GM12873 (cell line): ENCODE data around the gene KCND2.

Experiments used
- CTCF ChIP-seq: IDR thresholded peaks from 2 replicates; pipeline ENCODE4 v1.5.1; 2012; ENCODE audit warnings: low read depth, mild to moderate bottlenecking, moderate library complexity, low read length, control low read depth; ENCODE audit not compliant: insufficient read depth; ENCODE audit errors: missing control alignments

Gene KCND2

GRCh38 chr7:120272701-120273475 lies at the start of gene KCND2:
Gene KCND2 (plus strand): TSS chr7:120273175.
- no peak for TF ChIP-seq CTCF

- no peak for TF ChIP-seq CTCF
Measured at GRCh38 chr7:120226188-120226587, 46.8 kb upstream of the KCND2 start.

GRCh38 chr7:120227255-120227654 lies 45.7 kb upstream of the KCND2 start:
- no peak for TF ChIP-seq CTCF

- no peak for TF ChIP-seq CTCF
Measured at GRCh38 chr7:120229084-120229483, 43.9 kb upstream of the KCND2 start.

GRCh38 chr7:120233338-120233737 lies 39.6 kb upstream of the KCND2 start:
- no peak for TF ChIP-seq CTCF

- TF ChIP-seq CTCF, result no peak
Measured at GRCh38 chr7:120241973-120242372, 31.0 kb upstream of the KCND2 start.

- TF ChIP-seq CTCF, result no peak
Measured at GRCh38 chr7:120254845-120255244, 18.1 kb upstream of the KCND2 start.
